ENCODE results near the gene BORCS5.
A peak's percentile ranks its signal among the peaks of the same experiment; 100 is the strongest.

BORCS5 gene

DNA sequence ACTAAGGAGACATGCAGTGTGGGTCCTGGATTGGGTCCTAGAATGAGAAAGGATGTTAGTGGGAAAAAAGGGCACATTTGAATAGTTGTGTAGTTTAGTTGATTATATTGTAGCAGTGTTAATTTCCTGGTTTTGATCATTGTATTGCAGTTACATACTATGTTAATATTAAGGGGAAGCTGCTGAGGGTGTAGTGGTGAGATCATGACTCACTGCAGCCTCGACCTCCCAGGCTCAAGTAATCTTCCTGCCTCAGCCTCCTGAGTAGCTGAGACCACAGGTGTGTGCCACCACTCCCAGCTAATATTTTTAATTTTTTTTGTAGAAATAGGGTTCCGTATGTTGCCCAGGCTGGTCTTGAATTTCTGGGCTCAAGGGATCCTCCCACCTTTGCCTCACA is 21.7 kb downstream of the BORCS5 start:
- H3K9me3 ChIP-seq (ENCODE audit: control insufficient read depth in 1 of 2, low read length in 2 of 2) = no peaks in the 10 kb centered on the region
- peaks cover 0 to under 1% of the 10 kb centered on the region in 2 donors for H3K36me3 ChIP-seq (ENCODE audit: control insufficient read depth in 1 of 2, insufficient read depth in 2 of 2, low read length in 2 of 2)
- peaks cover 0 to 5% of the 10 kb centered on the region in 2 donors for H3K4me1 ChIP-seq (ENCODE audit: control insufficient read depth in 1 of 2, insufficient read depth in 2 of 2, low read length in 2 of 2)
- H3K4me3 ChIP-seq (ENCODE audit: low read depth in 1 of 2, low read length in 2 of 2) = no peak overlapping the region
- H3K27ac ChIP-seq (ENCODE audit: low read length) = no peak overlapping the region
- no peaks in the 10 kb centered on the region for H3K27me3 ChIP-seq (ENCODE audit: low read depth, low read length)

DNA sequence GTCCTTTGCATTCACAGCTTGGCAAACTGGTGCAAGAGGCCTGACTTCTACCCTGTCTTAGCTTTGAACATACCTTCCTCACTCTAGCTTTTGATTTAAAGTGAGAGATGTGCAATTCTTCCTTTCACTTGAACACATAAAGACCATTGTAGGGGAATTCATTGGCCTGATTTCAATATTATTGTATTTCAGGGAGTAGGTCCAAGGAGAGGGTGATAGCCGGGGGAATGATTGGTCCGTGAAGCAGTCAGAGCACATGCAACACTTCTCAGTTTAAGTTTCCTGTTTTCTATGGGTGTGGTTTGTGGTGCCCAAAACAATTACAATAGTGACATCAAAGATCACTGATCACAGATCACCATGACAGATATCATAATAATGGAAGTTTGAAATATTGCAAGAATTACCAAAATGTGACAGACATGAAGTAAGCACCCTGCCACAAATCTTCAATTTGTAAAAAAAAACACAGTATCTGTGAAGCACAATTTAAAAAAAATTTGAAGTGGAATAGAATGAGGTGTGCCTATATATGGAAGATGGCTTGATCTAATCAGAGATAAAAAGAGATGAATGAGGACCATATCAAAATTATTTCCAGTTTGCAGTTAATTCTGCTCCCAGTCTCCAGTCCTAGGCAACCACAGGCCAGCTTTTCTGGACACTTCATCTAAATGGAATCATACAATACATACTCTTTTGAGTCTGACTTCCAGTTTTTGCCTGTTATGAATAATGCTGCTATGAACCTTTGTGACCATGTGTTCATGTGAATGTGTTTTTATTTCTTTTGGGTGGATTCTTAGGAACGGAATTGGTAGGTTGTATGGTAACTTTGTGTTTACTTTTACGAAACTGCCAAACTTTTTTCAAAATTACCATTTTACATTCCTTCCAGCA is 23.2 kb downstream of the BORCS5 start:
- Histone ChIP-seq H3K27me3 (ENCODE audit: low read depth, low read length) (no peaks in the 10 kb centered on the region), H3K4me1 (ENCODE audit: control insufficient read depth in 1 of 2, insufficient read depth in 2 of 2, low read length in 2 of 2) (peaks cover 0 to 8% of the 10 kb centered on the region in 2 donors), H3K4me3 (ENCODE audit: low read depth in 1 of 2, low read length in 2 of 2) (no peak overlapping the region), H3K27ac (ENCODE audit: low read length) (no peak overlapping the region), H3K9me3 (ENCODE audit: control insufficient read depth in 1 of 2, low read length in 2 of 2) (no peaks in the 10 kb centered on the region), H3K36me3 (ENCODE audit: control insufficient read depth in 1 of 2, insufficient read depth in 2 of 2, low read length in 2 of 2) (peaks cover 0 to 3% of the 10 kb centered on the region in 2 donors)

DNA sequence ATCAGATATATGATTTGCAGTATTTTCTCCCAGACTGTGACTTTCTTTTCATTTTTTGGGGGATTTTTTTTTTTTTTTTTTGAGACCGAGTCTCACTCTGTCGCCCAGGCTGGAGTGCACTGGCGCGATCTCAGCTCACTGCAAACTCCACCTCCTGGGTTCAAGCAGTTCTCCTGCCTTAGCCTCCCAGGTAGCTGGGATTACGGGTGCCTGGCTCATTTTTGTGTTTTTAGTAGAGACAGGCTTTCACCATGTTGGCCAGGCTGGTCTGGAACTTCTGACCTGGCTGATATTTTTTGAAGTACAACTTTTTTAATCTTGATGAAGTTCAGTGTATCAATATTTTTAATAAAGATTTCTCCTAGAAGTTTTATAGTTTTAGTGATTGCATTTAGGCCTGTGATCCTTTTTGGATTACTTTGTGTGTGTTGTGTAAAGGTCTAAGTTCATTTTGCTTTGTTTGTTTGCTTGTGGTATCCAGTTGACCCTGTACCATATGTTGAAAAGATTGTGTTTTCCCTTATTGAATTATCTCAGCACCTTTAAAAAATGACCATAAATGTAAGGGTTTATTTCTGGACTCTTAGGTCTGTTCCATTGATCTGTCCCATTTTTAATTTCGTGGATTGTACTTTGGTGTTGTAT is 24.2 kb downstream of the BORCS5 start:
- H3K27ac ChIP-seq (ENCODE audit: low read length) = no peak overlapping the region
- H3K9me3 ChIP-seq (ENCODE audit: control insufficient read depth in 1 of 2, low read length in 2 of 2) = no peaks in the 10 kb centered on the region
- no peaks in the 10 kb centered on the region for H3K27me3 ChIP-seq (ENCODE audit: low read depth, low read length)
- H3K4me1 ChIP-seq (ENCODE audit: control insufficient read depth in 1 of 2, insufficient read depth in 2 of 2, low read length in 2 of 2) = peaks cover 0 to 11% of the 10 kb centered on the region in 2 donors
- H3K4me3 ChIP-seq (ENCODE audit: low read depth in 1 of 2, low read length in 2 of 2) = no peak overlapping the region
- peaks cover 0 to 3% of the 10 kb centered on the region in 2 donors for H3K36me3 ChIP-seq (ENCODE audit: control insufficient read depth in 1 of 2, insufficient read depth in 2 of 2, low read length in 2 of 2)

DNA sequence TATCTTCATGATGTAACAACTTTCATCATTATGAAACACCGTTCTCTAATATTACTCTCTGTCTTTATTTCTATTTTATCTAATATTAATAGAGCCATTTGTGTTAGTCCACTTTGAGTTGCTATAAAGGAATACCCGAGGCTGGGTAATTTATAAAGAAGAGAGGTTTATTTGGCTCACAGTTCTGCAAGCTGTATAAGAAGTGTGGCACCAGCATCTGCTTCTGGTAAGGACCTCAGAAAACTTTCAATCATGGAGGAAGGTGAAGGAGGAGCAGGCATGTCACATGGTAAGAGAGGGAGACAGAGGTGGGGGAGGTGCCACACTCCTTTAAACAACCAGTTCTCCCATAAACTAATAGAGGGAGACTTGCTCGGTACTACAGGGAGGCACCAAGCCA is 25.1 kb downstream of the BORCS5 start:
- Histone ChIP-seq H3K4me3 (ENCODE audit: low read depth in 1 of 2, low read length in 2 of 2) (no peak overlapping the region), H3K27me3 (ENCODE audit: low read depth, low read length) (no peaks in the 10 kb centered on the region), H3K27ac (ENCODE audit: low read length) (no peak overlapping the region), H3K9me3 (ENCODE audit: control insufficient read depth in 1 of 2, low read length in 2 of 2) (no peaks in the 10 kb centered on the region), H3K36me3 (ENCODE audit: control insufficient read depth in 1 of 2, insufficient read depth in 2 of 2, low read length in 2 of 2) (peaks cover 0 to 3% of the 10 kb centered on the region in 2 donors), H3K4me1 (ENCODE audit: control insufficient read depth in 1 of 2, insufficient read depth in 2 of 2, low read length in 2 of 2) (peaks cover 0 to 11% of the 10 kb centered on the region in 2 donors)

DNA sequence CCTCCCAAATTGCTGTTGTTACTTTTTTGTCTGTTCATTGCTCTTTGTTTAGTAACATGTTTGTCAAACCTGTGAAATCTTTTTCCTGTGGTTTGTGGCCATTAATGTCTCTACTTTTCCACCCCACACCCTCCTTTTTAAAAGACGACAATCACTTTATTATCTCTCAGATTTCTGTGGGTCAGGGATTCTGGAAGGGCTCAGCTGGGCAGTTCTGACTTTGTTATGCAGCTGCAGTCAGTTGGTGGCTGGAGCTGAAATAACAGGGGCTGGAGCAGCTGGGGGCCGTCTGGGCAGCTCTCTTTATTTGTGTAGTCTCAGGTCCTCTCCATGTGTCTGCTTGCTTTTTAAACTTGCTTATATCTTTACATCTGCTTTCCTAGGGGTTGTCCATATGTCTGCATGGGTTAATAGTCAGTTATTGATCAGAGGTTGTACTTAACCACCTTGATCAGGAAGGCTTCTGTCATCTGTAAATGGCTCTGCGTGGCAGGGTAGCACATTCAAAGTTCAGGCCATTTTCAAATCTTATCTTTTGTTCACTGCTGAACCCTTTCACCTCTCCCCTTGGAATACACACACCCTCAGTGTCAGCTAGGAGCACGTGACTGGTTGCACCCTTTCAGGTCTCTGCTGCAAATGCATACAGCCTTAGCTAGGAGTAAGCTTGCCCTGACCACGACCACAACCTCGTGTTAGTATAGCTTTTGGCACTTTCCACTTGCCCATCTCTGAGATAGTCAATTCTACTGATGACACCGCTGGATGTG is 27.9 kb downstream of the BORCS5 start:
- Histone ChIP-seq H3K4me3 (ENCODE audit: low read depth in 1 of 2, low read length in 2 of 2) (no peak overlapping the region), H3K36me3 (ENCODE audit: control insufficient read depth in 1 of 2, insufficient read depth in 2 of 2, low read length in 2 of 2) (peaks cover 0 to 3% of the 10 kb centered on the region in 2 donors), H3K27me3 (ENCODE audit: low read depth, low read length) (no peaks in the 10 kb centered on the region), H3K4me1 (ENCODE audit: control insufficient read depth in 1 of 2, insufficient read depth in 2 of 2, low read length in 2 of 2) (peaks cover 0 to 9% of the 10 kb centered on the region in 2 donors), H3K27ac (ENCODE audit: low read length) (peak overlapping the region; percentile 13), H3K9me3 (ENCODE audit: control insufficient read depth in 1 of 2, low read length in 2 of 2) (no peaks in the 10 kb centered on the region)

DNA sequence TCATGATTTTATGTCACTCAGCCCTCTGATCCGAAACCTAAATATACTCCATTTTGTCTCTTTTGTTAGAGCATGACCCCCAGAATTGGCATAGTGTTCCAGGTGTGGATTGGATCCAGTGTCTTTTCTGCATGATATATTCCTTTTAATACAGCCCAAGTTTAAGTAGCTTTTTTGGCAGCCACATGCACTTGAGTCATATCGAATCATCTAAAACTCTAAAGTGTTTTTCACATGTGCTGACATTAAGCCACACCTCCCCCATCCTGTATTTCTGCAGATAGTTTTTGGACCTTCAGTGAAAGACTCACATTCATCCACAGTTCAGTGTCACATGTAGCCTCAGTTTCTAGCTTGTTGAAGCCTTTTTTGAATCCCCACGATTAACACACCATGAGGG is 30.6 kb downstream of the BORCS5 start:
- peaks cover 0 to 3% of the 10 kb centered on the region in 2 donors for H3K36me3 ChIP-seq (ENCODE audit: control insufficient read depth in 1 of 2, insufficient read depth in 2 of 2, low read length in 2 of 2)
- no peaks in the 10 kb centered on the region for H3K9me3 ChIP-seq (ENCODE audit: control insufficient read depth in 1 of 2, low read length in 2 of 2)
- H3K4me1 ChIP-seq (ENCODE audit: control insufficient read depth in 1 of 2, insufficient read depth in 2 of 2, low read length in 2 of 2) = peaks cover 0 to 9% of the 10 kb centered on the region in 2 donors
- H3K27me3 ChIP-seq (ENCODE audit: low read depth, low read length) = no peaks in the 10 kb centered on the region
- H3K27ac ChIP-seq (ENCODE audit: low read length) = peak overlapping the region; percentile 45
- H3K4me3 ChIP-seq (ENCODE audit: low read depth in 1 of 2, low read length in 2 of 2) = no peak overlapping the region

DNA sequence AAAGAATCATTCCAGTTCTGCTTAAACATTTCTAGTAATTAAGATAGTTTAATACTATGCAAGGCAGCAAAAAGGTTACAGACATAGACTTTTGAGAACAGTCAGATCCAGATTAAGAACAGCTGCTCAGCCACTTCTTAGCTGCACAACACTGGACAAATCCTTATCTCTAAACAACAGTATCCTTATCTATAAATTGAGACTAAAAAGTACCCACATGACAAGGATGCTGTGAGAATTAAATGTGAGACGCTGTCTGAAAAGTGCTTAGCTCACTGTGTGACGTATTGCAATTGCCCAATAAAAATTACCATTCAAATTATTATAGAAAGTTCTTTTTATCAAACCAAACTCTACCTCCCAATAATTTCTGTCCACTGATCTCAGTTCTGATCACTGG is 35.5 kb downstream of the BORCS5 start:
- Histone ChIP-seq H3K36me3 (ENCODE audit: control insufficient read depth in 1 of 2, insufficient read depth in 2 of 2, low read length in 2 of 2) (no peaks in the 10 kb centered on the region), H3K9me3 (ENCODE audit: control insufficient read depth in 1 of 2, low read length in 2 of 2) (no peaks in the 10 kb centered on the region), H3K27me3 (ENCODE audit: low read depth, low read length) (no peaks in the 10 kb centered on the region), H3K27ac (ENCODE audit: low read length) (no peak overlapping the region), H3K4me3 (ENCODE audit: low read depth in 1 of 2, low read length in 2 of 2) (no peak overlapping the region), H3K4me1 (ENCODE audit: control insufficient read depth in 1 of 2, insufficient read depth in 2 of 2, low read length in 2 of 2) (peaks cover 0 to 2% of the 10 kb centered on the region in 2 donors)

DNA sequence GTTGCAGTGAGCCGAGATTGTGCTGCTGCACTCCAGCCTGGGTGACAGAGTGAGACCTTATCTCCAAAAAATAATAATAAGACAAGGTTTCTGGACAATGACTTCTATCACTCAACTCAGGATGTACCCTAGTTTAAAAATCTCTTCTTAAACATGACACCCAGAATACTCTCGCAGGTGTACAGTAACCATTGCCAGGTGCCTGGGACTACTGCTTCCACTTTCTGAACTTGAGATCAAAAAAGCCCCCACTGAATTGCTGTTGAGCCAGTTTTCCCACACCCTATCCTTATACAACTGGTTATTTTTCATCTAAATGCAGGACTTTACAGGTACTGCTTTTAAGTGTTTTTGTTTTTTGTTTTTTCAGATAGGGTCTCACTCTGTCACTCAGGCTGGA is 36.3 kb downstream of the BORCS5 start:
- Histone ChIP-seq H3K36me3 (ENCODE audit: control insufficient read depth in 1 of 2, insufficient read depth in 2 of 2, low read length in 2 of 2) (no peaks in the 10 kb centered on the region), H3K27ac (ENCODE audit: low read length) (no peak overlapping the region), H3K27me3 (ENCODE audit: low read depth, low read length) (no peaks in the 10 kb centered on the region)

DNA sequence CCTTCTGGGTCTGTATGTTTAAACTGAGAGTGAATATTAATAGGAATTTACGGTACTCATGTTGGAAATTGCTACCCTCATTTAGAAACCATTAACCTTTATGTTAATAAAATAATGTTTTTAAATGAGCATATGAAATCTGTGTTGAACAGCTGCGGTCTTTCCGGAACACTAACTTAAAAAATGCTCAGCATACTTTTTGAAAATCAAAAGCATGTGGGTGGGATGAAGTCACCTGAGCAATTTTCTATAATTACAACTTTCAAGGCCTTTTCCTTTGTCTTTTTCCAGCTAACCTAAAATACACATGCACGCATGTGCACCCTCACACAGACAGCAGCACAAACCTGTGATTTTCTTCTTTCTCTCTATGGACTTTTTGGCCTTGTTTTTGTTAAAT is 39.8 kb downstream of the BORCS5 start:
- no peak overlapping the region for H3K27ac ChIP-seq (ENCODE audit: low read length)
- H3K36me3 ChIP-seq (ENCODE audit: control insufficient read depth in 1 of 2, insufficient read depth in 2 of 2, low read length in 2 of 2) = no peaks in the 10 kb centered on the region
- no peaks in the 10 kb centered on the region for H3K27me3 ChIP-seq (ENCODE audit: low read depth, low read length)
- H3K4me1 ChIP-seq (ENCODE audit: control insufficient read depth in 1 of 2, insufficient read depth in 2 of 2, low read length in 2 of 2) = peaks cover 0 to 5% of the 10 kb centered on the region in 2 donors
- H3K9me3 ChIP-seq (ENCODE audit: control insufficient read depth in 1 of 2, low read length in 2 of 2) = no peaks in the 10 kb centered on the region
- no peak overlapping the region for H3K4me3 ChIP-seq (ENCODE audit: low read depth in 1 of 2, low read length in 2 of 2)

More for the DNA sequence above, 36.3 kb downstream of the BORCS5 start:
- Histone ChIP-seq H3K4me1 (ENCODE audit: control insufficient read depth in 1 of 2, insufficient read depth in 2 of 2, low read length in 2 of 2) (peaks cover 0 to 1% of the 10 kb centered on the region in 2 donors), H3K9me3 (ENCODE audit: control insufficient read depth in 1 of 2, low read length in 2 of 2) (no peaks in the 10 kb centered on the region), H3K4me3 (ENCODE audit: low read depth in 1 of 2, low read length in 2 of 2) (no peak overlapping the region)

DNA sequence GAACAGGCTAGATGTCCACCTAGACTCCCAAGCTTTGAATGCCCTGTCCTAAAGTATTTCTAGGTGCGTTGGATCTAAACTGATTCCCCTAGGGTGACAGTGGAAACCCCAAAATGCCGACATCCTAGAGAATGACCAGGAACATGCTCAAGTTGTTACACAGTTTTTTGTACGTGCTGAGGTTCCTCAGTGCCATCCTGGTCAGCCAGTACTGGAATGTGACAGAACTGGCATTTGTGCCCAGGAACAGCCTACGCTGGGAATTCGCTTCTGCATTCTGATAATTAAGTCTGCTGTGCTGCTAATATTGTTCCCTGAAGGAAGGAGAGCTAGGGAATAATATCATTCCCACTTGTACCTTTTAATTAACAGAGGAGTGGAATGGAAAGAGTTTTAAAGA is 40.3 kb downstream of the BORCS5 start:
- H3K4me3 ChIP-seq (ENCODE audit: low read depth in 1 of 2, low read length in 2 of 2) = no peak overlapping the region
- H3K27me3 ChIP-seq (ENCODE audit: low read depth, low read length) = no peaks in the 10 kb centered on the region
- no peaks in the 10 kb centered on the region for H3K36me3 ChIP-seq (ENCODE audit: control insufficient read depth in 1 of 2, insufficient read depth in 2 of 2, low read length in 2 of 2)
- peaks cover 0 to 5% of the 10 kb centered on the region in 2 donors for H3K4me1 ChIP-seq (ENCODE audit: control insufficient read depth in 1 of 2, insufficient read depth in 2 of 2, low read length in 2 of 2)
- no peaks in the 10 kb centered on the region for H3K9me3 ChIP-seq (ENCODE audit: control insufficient read depth in 1 of 2, low read length in 2 of 2)
- peak overlapping the region; percentile 76 for H3K27ac ChIP-seq (ENCODE audit: low read length)

All from muscle layer of duodenum (tissue), 2 donors.